Endothelial cell (in vitro differentiated cells): Measurements from ENCODE around the gene ID4. TPM values are rescaled to one million over a fixed set of nuclear protein-coding genes. Genes with fewer than 3 reads are reported as not detected.

Experiments used
- DNase-seq: peaks from one replicate; pipeline ENCODE4 v3.0.0; 2021; ENCODE audit warnings: low spot score
- H3K27ac Mint-ChIP-seq: one replicate; pipeline ENCODE4 v1.8.0; 2021; ENCODE audit warnings: mixed read lengths, inconsistent platforms; ENCODE audit not compliant: unreplicated experiment
- H3K27me3 Mint-ChIP-seq: one replicate; pipeline ENCODE4 v1.8.0; 2021; ENCODE audit warnings: mild to moderate bottlenecking, moderate library complexity, mixed read lengths, inconsistent platforms; ENCODE audit not compliant: unreplicated experiment
- H3K36me3 Mint-ChIP-seq: one replicate; pipeline ENCODE4 v1.8.0; 2021; ENCODE audit warnings: mild to moderate bottlenecking, low read depth, mixed read lengths, inconsistent platforms; ENCODE audit not compliant: unreplicated experiment
- H3K4me1 Mint-ChIP-seq: one replicate; pipeline ENCODE4 v1.8.0; 2021; ENCODE audit warnings: mild to moderate bottlenecking, mixed read lengths, inconsistent platforms; ENCODE audit not compliant: unreplicated experiment
- H3K4me3 Mint-ChIP-seq: one replicate; pipeline ENCODE4 v1.8.0; 2021; ENCODE audit warnings: mild to moderate bottlenecking, mixed read lengths, inconsistent platforms; ENCODE audit not compliant: unreplicated experiment
- H3K9me3 Mint-ChIP-seq: one replicate; pipeline ENCODE4 v1.8.0; 2021; ENCODE audit warnings: mixed read lengths, inconsistent platforms; ENCODE audit not compliant: unreplicated experiment
- total RNA-seq: library from RNA; stranded (reverse); fragmentation: NEBNext Ultra II Directional; extraction: Animal tissue kit (Norgen Biotek cat#: 25700); gene quantifications from one replicate; pipeline ENCODE4 v1.2.1, GENCODE V29; 2021; ENCODE audit not compliant: unreplicated experiment
- TF ChIP-seq, protein P1 (sequence below): fragments of 200-600 bp; sonication (generic); IDR thresholded peaks from one replicate; pipeline ENCODE4 v1.5.0; 2021; ENCODE audit warnings: antibody characterized with exemption; ENCODE audit not compliant: unreplicated experiment

ID4 gene
- total RNA-seq, 1 donor from 2014 or later, result 5.6 TPM

DNA sequence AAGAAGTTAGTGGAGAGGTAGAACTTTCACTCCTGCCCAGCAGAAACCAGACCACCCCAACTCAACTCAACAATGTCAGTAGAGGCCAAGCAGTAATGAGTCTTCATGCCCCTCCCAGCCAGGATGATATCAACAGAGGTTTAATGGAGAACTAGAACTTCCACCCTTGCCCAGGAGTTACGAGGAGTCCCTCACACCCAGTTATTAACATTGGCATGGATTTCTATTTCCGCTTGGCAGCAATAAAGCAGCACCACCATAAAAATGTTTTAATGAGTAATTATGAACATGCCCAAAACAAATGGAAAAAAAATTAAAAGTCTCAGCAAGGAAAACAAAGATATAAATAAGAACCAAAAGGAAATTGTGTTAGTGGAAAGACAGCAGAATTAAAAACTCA, 40.7 kb upstream of the ID4 start:
- H3K27me3 Mint-ChIP-seq, result peaks cover 1% of the 10 kb centered on the region
- no peak for DNase-seq
- no peaks in the 10 kb centered on the region for H3K4me1 Mint-ChIP-seq
- no peak overlapping the region for H3K27ac Mint-ChIP-seq
- H3K4me3 Mint-ChIP-seq, result no peak overlapping the region
- H3K36me3 Mint-ChIP-seq, result no peaks in the 10 kb centered on the region
- TF ChIP-seq, protein P1, sequence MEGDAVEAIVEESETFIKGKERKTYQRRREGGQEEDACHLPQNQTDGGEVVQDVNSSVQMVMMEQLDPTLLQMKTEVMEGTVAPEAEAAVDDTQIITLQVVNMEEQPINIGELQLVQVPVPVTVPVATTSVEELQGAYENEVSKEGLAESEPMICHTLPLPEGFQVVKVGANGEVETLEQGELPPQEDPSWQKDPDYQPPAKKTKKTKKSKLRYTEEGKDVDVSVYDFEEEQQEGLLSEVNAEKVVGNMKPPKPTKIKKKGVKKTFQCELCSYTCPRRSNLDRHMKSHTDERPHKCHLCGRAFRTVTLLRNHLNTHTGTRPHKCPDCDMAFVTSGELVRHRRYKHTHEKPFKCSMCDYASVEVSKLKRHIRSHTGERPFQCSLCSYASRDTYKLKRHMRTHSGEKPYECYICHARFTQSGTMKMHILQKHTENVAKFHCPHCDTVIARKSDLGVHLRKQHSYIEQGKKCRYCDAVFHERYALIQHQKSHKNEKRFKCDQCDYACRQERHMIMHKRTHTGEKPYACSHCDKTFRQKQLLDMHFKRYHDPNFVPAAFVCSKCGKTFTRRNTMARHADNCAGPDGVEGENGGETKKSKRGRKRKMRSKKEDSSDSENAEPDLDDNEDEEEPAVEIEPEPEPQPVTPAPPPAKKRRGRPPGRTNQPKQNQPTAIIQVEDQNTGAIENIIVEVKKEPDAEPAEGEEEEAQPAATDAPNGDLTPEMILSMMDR, result no peak
- no peaks in the 10 kb centered on the region for H3K9me3 Mint-ChIP-seq

DNA sequence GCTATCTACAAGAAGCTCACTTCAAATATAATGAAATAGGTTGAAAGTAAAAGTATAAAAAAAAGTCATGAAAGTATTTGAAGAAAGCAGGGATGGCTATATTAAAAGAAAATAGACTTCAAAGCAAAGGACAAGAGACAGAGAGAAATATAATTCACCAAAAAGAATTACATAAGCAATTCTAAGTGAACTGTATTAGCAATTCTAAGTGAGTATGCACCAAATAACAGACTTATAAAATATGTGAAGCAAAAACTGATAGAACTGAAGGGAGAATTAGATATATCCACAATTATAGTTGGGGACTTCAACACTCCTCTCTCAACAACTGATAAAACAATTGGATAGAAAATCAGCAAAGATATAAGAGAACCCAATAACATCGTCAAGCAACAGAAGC, 38.8 kb upstream of the ID4 start:
- H3K36me3 Mint-ChIP-seq, result no peaks in the 10 kb centered on the region
- peaks cover 1% of the 10 kb centered on the region for H3K27me3 Mint-ChIP-seq
- TF ChIP-seq, protein P1, result no peak
- DNase-seq, result no peak
- H3K9me3 Mint-ChIP-seq, result no peaks in the 10 kb centered on the region
- H3K4me1 Mint-ChIP-seq, result peaks cover 3% of the 10 kb centered on the region
- H3K4me3 Mint-ChIP-seq, result no peak overlapping the region
- H3K27ac Mint-ChIP-seq, result no peak overlapping the region

DNA sequence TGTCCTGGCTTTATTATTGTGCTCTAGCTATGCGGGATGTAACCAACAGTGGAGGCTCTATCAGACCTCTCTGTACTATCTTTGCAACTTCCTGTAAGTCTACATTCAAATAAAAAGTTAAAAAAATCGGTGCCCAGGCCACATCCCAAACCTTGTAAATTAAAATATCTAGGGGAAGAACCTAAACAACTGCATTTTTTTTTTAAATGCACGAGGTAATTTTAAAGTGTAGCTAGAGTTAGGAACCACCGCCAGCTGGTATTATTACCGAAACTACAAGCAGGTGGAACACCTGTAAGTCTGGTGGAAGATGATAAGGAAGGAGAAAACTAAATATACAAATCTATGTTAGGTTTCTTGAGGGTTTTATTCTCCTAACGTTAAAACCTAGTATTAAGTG, 34.5 kb upstream of the ID4 start:
- H3K4me3 Mint-ChIP-seq, result no peak overlapping the region
- peaks cover 6% of the 10 kb centered on the region for H3K27me3 Mint-ChIP-seq
- peaks cover 13% of the 10 kb centered on the region for H3K4me1 Mint-ChIP-seq
- H3K27ac Mint-ChIP-seq, result no peak overlapping the region
- TF ChIP-seq, protein P1, result no peak
- DNase-seq, result no peak
- peaks cover 6% of the 10 kb centered on the region for H3K36me3 Mint-ChIP-seq
- H3K9me3 Mint-ChIP-seq, result no peaks in the 10 kb centered on the region

DNA sequence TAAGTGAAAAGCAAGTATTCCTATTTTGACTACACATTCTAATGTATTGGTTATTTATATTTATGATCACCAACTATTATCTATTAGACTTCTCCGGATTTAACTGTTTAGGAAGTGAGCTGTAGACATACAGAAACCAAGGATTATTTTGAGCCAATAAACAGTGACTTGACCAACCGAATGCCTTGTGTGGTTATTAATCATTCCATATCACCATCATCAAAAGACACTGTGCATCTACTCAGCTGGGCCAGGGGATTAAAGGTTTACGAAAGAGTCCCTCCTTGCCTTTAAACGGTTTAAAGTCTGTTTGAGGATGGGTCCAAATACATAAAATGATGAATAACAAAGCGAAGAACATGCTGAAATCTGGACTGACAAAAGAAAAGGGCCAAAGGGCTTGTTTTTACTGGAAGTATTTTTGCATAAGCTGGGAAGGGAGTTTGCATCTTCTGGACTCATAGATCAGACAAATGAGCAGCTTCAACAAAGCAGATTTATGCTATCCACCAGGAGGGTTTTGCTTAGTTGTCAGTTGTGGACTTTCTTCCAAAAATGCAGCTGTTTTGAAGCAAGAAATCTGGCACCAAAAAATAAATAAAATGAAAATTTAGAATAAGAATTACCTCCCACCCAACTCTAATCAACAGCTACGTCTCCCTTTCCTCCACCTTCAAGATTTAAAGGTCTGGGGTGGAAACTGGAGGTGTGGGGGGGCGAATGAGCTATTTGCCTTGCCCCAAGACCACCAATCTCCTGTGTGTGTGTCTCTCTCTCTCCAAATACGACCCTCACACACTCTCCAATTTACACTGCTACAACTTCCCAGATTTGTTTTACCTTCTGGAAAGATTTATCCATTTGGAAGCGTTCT, 33.6 kb upstream of the ID4 start:
- H3K27ac Mint-ChIP-seq, result peak overlapping the region; percentile 88

More for the DNA sequence above, 33.6 kb upstream of the ID4 start:
- peaks cover 6% of the 10 kb centered on the region for H3K27me3 Mint-ChIP-seq
- TF ChIP-seq, protein P1, result no peak
- H3K9me3 Mint-ChIP-seq, result no peaks in the 10 kb centered on the region
- H3K4me3 Mint-ChIP-seq, result peak overlapping the region; percentile 89
- DNase-seq, result no peak
- H3K4me1 Mint-ChIP-seq, result peaks cover 13% of the 10 kb centered on the region
- peaks cover 6% of the 10 kb centered on the region for H3K36me3 Mint-ChIP-seq
